Ovary (tissue), 9 donors: ENCODE data around the gene IL24. TPM values are rescaled to one million over a fixed set of nuclear protein-coding genes. Genes with fewer than 3 reads are reported as not detected.

Source experiments
- DNase-seq, 5 donors: peaks; one replicate each; pipeline ENCODE4 v3.0.0-alpha.2; 2019 to 2020
- H3K27ac ChIP-seq, 2 donors: fragments of 200-600 bp; one replicate each; pipeline versions ENCODE4 v1.5.1 to v1.8.0; 2019 to 2022
- H3K27me3 ChIP-seq: fragments of 200-600 bp; one replicate; pipeline ENCODE4 v1.8.0; 2022
- H3K36me3 ChIP-seq: fragments of 200-600 bp; sonication (generic); one replicate; pipeline ENCODE4 v1.5.1; 2019
- H3K4me1 ChIP-seq: one replicate; pipeline ENCODE4 v1.8.1; 2013; ENCODE audit warnings: mild to moderate bottlenecking, moderate library complexity; ENCODE audit not compliant: insufficient read depth
- H3K4me3 ChIP-seq: fragments of 200-600 bp; sonication (generic); one replicate; pipeline ENCODE4 v1.5.1; 2017
- H3K9me3 ChIP-seq, 2 donors: fragments of 200-600 bp in 1 of 2; sonication (generic) in 1 of 2; one replicate each; pipeline versions ENCODE4 v1.5.1 to v1.8.1; 2013 to 2019; ENCODE audit warnings: mild to moderate bottlenecking in 1 of 2, moderate library complexity in 1 of 2
- EP300 ChIP-seq: sonication (generic); formaldehyde crosslinking; IDR thresholded peaks from one replicate; pipeline ENCODE4 v1.6.1; 2017; ENCODE audit warnings: antibody characterized with exemption
- POLR2A ChIP-seq: fragments of 450-650 bp; IDR thresholded peaks from one replicate; pipeline ENCODE4 v1.6.1; 2017; ENCODE audit warnings: antibody characterized with exemption, mild to moderate bottlenecking, moderate library complexity
- WGBS, 3 donors: extraction: QIAGEN DNeasy Blood & Tissue Kit in 1 of 3; methylation state at CpG; one replicate each; pipeline versions ENCODE4 v1.1.5 to v1.1.7; 2013 to 2017; 5-methylcytosine and 5-hydroxymethylcytosine counted together
- intact Hi-C, 4 donors: fragments of 100-400 bp; cut with DNase I; formaldehyde crosslinking; loops; one replicate each; pipeline versions ENCODE4 v1.11.0 to v1.15.1; 2022 to 2023
- polyA plus RNA-seq, 2 donors: library from polyadenylated mRNA; stranded (reverse); fragments of 200-250 nt in 1 of 2; fragments of 350-450 nt in 1 of 2; fragmentation: Illumina TruSeq in 1 of 2; extraction: RNeasy Lipid Tissue Mini Kit (QIAGEN cat#74804) in 1 of 2; gene quantifications; one replicate each; pipeline ENCODE4 v1.2.3, GENCODE V29; 2013 to 2014
- total RNA-seq, 7 donors: library from RNA; depleted of rRNA in 2 of 7; stranded (reverse); fragments of >200 nt in 2 of 7; fragmentation: NEBNext Ultra II Directional in 3 of 7; extraction: Animal tissue kit (Norgen Biotek cat#: 25700) in 3 of 7; gene quantifications; one replicate each; pipeline versions ENCODE4 v1.1.0 to v1.2.4, GENCODE V29; 2016 to 2023
- TF ChIP-seq, protein P1 (sequence below), 3 donors: fragments of 450-650 bp in 2 of 3; fragments of 200-600 bp in 1 of 3; IDR thresholded peaks; one replicate each; pipeline versions ENCODE4 v1.5.1 to v1.8.0; 2016 to 2022; ENCODE audit warnings: antibody characterized with exemption in 3 of 3, mild to moderate bottlenecking in 1 of 3
- donor health status: DM: no; HTN: no; CAD: no; lungs with moderate emphysema.
- donor health status: DM: no; HTN: no; CAD: no.
- donor health status: Bipolar disorder and iron deficiency.
- donor health status: DM: yes; HTN: yes; CAD: no.
- donor health status: DM: no; HTN: no; CAD: no.
- donor health status: DM: yes; HTN: yes; CAD: no.

IL24 gene
- total and polyA plus RNA-seq, 9 donors: 0.10 to 1.8 (median 0.72) TPM; not detected in 6

DNA sequence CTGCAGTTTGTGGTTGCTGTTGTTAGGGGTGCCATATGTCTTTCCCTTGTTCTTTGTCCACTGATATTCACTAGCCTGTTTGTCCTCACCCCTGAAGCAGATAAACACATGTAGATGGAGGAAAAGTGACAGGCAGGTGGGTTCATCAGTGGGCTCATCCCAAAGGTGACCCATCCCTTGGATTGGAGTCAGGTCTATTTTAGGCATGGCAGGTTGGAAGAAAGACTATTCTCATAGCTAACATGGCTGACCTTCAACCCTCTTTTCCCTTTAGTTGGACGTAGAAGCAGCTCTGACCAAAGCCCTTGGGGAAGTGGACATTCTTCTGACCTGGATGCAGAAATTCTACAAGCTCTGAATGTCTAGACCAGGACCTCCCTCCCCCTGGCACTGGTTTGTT is 5.5 kb downstream of the IL24 start:
- Histone ChIP-seq H3K36me3 (no peaks in the 10 kb centered on the region), H3K4me3 (no peak overlapping the region), H3K9me3 (no peaks in the 10 kb centered on the region), H3K27ac (no peak overlapping the region), H3K4me1 (no peaks in the 10 kb centered on the region), H3K27me3 (no peaks in the 10 kb centered on the region)
- DNase-seq: no peak
- TF ChIP-seq, protein P1, sequence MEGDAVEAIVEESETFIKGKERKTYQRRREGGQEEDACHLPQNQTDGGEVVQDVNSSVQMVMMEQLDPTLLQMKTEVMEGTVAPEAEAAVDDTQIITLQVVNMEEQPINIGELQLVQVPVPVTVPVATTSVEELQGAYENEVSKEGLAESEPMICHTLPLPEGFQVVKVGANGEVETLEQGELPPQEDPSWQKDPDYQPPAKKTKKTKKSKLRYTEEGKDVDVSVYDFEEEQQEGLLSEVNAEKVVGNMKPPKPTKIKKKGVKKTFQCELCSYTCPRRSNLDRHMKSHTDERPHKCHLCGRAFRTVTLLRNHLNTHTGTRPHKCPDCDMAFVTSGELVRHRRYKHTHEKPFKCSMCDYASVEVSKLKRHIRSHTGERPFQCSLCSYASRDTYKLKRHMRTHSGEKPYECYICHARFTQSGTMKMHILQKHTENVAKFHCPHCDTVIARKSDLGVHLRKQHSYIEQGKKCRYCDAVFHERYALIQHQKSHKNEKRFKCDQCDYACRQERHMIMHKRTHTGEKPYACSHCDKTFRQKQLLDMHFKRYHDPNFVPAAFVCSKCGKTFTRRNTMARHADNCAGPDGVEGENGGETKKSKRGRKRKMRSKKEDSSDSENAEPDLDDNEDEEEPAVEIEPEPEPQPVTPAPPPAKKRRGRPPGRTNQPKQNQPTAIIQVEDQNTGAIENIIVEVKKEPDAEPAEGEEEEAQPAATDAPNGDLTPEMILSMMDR (IDR thresholded peaks at IDR 0.05): no peak
- TF ChIP-seq EP300: no peak
- TF ChIP-seq POLR2A: no peak
- intact Hi-C loops: no loop called here
- 84 to 100% (median 96%) methylated on average over 1 of the region's 1 CpG for WGBS, 3 donors

DNA sequence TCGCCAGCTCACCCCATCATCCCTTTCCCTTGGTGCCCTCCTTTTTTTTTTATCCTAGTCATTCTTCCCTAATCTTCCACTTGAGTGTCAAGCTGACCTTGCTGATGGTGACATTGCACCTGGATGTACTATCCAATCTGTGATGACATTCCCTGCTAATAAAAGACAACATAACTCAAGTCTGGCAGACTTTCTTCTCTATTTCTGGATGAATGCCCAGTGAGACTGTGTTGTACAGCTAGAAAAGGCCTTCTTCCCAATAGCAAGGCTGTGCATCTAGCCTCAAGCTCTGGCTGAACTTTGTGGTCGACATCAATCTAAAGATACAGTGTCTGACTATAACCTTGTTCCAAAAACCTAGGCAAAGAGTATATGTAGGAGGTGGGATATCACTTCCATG is 6.4 kb downstream of the IL24 start:
- H3K4me1 ChIP-seq: no peaks in the 10 kb centered on the region
- H3K27me3 ChIP-seq: no peaks in the 10 kb centered on the region
- H3K4me3 ChIP-seq: no peak overlapping the region
- TF ChIP-seq, protein P1 (IDR thresholded peaks at IDR 0.05): no peak
- TF ChIP-seq EP300 (no peak), POLR2A (no peak)
- 45 to 65% (median 58%) methylated on average over 2 of the region's 2 CpGs for WGBS, 3 donors
- H3K36me3 ChIP-seq: no peaks in the 10 kb centered on the region
- DNase-seq: no peak
- H3K27ac ChIP-seq: no peak overlapping the region
- H3K9me3 ChIP-seq: no peaks in the 10 kb centered on the region
- intact Hi-C loops: no loop called here

DNA sequence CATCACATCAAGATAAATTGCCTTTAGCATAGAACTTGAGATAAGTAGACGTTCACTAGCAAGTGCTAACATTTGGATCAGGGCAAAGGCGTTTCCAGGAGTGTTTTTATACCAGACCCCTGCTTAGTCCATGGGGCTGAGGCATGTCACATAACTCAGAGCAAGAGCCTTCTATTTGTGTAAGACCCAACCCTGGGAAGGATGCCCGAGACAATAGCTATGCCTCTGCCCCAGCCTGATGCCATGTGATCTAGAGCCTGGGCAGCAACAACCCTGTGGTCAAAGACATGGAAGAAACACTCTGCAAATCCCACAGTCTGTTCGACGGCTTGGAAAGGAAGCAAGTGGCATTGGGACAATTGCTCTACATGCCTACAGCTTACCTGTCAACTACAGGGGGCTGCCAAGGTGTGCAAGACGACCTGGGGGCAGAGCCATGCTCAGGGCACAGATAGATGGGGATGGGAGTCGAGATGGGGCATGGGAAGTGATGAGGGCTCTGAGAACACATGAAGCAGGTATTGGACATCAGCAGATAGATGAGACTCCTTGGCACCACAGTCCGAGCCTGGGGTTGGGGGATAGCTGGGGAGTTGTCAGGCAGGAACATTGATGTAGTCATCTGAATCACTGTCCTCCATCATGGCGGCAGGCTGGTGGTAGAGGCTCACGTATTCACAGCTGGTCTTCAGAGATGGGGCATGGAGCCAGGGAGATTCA is 7.3 kb downstream of the IL24 start:
- TF ChIP-seq EP300: no peak
- TF ChIP-seq, protein P1 (IDR thresholded peaks at IDR 0.05): no peak
- intact Hi-C loops: no loop called here
- WGBS, 3 donors: 91 to 94% (median 93%) methylated on average over 10 of the region's 10 CpGs
- Histone ChIP-seq H3K9me3 (no peaks in the 10 kb centered on the region), H3K4me1 (peaks cover 1% of the 10 kb centered on the region), H3K36me3 (no peaks in the 10 kb centered on the region), H3K27me3 (no peaks in the 10 kb centered on the region), H3K27ac (no peak overlapping the region), H3K4me3 (no peak overlapping the region)
- DNase-seq: no peak

DNA sequence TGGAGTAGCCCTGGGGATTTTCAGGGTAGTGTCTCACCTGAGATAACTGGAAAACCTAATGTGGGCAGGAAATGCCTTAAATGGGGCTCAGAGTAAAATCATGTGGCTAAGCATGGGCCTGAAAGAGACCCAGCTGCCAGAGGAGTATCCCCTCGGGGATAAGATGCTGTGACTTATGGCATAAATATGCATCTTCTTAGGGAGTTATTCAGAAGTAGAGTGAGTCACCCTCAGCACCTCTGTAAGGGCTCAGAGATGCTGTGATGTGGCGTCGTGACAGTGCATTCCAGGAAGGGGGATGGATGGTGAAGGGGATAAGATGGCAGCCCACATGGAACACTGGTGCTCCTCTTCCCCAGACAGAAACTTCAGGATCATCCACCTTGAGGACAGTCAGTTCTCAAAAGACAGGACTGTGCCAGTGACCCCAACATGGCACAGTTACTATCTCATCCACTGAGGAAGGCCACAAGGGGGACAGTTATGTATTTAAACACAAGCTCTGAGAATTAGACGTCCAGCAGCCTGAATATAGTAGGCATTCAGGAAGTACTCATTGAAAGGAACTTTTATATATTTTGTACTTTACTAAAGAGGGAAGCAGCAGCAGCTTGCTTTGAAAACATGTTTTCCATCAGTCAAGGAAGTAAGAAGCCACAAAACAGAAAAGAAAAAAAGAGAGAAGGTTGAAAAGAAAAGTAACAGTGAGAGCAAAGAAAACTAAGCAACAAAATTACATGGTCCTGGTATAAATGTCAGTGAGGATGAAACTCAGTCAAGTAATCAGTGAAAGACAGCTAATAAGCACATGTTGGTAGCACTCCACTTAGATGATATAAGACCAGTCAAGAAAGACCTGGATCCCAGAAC is 8.3 kb downstream of the IL24 start:
- no peak for DNase-seq
- Histone ChIP-seq H3K4me3 (no peak overlapping the region), H3K36me3 (no peaks in the 10 kb centered on the region), H3K9me3 (no peaks in the 10 kb centered on the region), H3K27ac (no peak overlapping the region), H3K27me3 (no peaks in the 10 kb centered on the region), H3K4me1 (peaks cover 4% of the 10 kb centered on the region)
- 57 to 73% (median 63%) methylated on average over 4 of the region's 4 CpGs for WGBS, 3 donors
- TF ChIP-seq POLR2A (no peak), EP300 (no peak)
- TF ChIP-seq, protein P1 (IDR thresholded peaks at IDR 0.05): no peak
- intact Hi-C loops: no loop called here
